SK-N-SH (cell line): ENCODE results near the gene USP40. TPM values are rescaled to one million over a fixed set of nuclear protein-coding genes. Genes with fewer than 3 reads are reported as not detected.
"Not testable (repeated sequence)": the region's sequence is repeated elsewhere in the genome, so short reads cannot be mapped to it uniquely, and the experiment has no call there.

Experiments
- CTCF ChIA-PET: fragments of 300-600, 350-600 bp; formaldehyde crosslinking; extraction: SDS; loops from one replicate; lab custom pipeline; 2021; lab: Yijun Ruan, JAX
- POLR2A ChIA-PET: fragments of 350-600 bp; sonication (Branson Sonifier 250); formaldehyde crosslinking; extraction: SDS; loops from one replicate; lab custom pipeline; 2020; ENCODE audit warnings: antibody characterized with exemption, inconsistent platforms; lab: Yijun Ruan, JAX
- DNase-seq: peaks from one replicate; pipeline ENCODE4 v3.0.0; 2012
- H2AFZ ChIP-seq: fragments of 200-600 bp; sonication (generic); 2 replicates; pipeline ENCODE4 v1.8.1; 2016; ENCODE audit warnings: antibody characterized with exemption, mild to moderate bottlenecking, low read depth
- H3F3A ChIP-seq: fragments of 200-600 bp; sonication (generic); replicated peaks from 2 replicates; pipeline ENCODE3; 2016; ENCODE audit warnings: antibody characterized with exemption, mild to moderate bottlenecking; ENCODE audit not compliant: insufficient read depth
- H3K27ac ChIP-seq, 2 experiments: fragments of 200-500 bp in 1 of 2; fragments of 200-600 bp in 1 of 2; sonication (Bioruptor generic) in 1 of 2; sonication (generic), shearing (Covaris generic) in 1 of 2; 2 replicates each; pipeline versions ENCODE4 v1.5.1 to v1.6.1; 2014 to 2016; ENCODE audit warnings: low read depth in 2 of 2, inconsistent platforms in 1 of 2, low read length in 1 of 2, mild to moderate bottlenecking in 1 of 2, mixed read lengths in 1 of 2
- H3K27me3 ChIP-seq: fragments of 200-600 bp; sonication (generic), shearing (Covaris generic); 2 replicates; pipeline ENCODE4 v1.6.1; 2016; ENCODE audit warnings: mixed run types; ENCODE audit not compliant: insufficient read depth
- H3K36me3 ChIP-seq, 2 experiments: fragments of 200-500 bp in 1 of 2; fragments of 200-600 bp in 1 of 2; sonication (Bioruptor generic) in 1 of 2; sonication (generic) in 1 of 2; replicated peaks in 1 of 2; 2 replicates each; pipeline versions ENCODE3 to v1.5.1; 2014 to 2016; ENCODE audit warnings: low read length in 1 of 2, mild to moderate bottlenecking in 1 of 2; ENCODE audit not compliant: insufficient read depth in 2 of 2, control insufficient read depth in 1 of 2
- H3K4me1 ChIP-seq, 2 experiments: fragments of 200-500 bp in 1 of 2; fragments of 200-600 bp in 1 of 2; sonication (Bioruptor generic) in 1 of 2; sonication (generic), shearing (Covaris generic) in 1 of 2; 2 replicates each; pipeline versions ENCODE4 v1.5.1 to v1.6.1; 2014 to 2016; ENCODE audit warnings: low read depth in 1 of 2, low read length in 1 of 2, mixed run types in 1 of 2; ENCODE audit not compliant: insufficient read depth in 2 of 2, control insufficient read depth in 1 of 2
- H3K4me2 ChIP-seq: fragments of 200-600 bp; sonication (generic), shearing (Covaris generic); 2 replicates; pipeline ENCODE4 v1.6.1; 2017; ENCODE audit warnings: mixed run types
- H3K4me3 ChIP-seq, 2 experiments: fragments of 200-500 bp in 1 of 2; fragments of 200-600 bp in 1 of 2; sonication (Bioruptor generic) in 1 of 2; sonication (generic), shearing (Covaris generic) in 1 of 2; 2 replicates each; pipeline versions ENCODE4 v1.5.1 to v1.8.1; 2014 to 2016; ENCODE audit warnings: low read depth in 2 of 2, inconsistent platforms in 1 of 2, low read length in 1 of 2, mild to moderate bottlenecking in 1 of 2, mixed read lengths in 1 of 2, moderate library complexity in 1 of 2
- H3K79me2 ChIP-seq: fragments of 200-600 bp; sonication (generic); 2 replicates; pipeline ENCODE4 v1.8.1; 2017; ENCODE audit warnings: mild to moderate bottlenecking; ENCODE audit not compliant: insufficient read depth
- H3K9ac ChIP-seq: fragments of 200-600 bp; sonication (generic); 2 replicates; pipeline ENCODE4 v1.6.1; 2017; ENCODE audit warnings: mixed run types
- H3K9me2 ChIP-seq: fragments of 200-600 bp; sonication (generic); 2 replicates; pipeline ENCODE4 v1.6.1; 2017; ENCODE audit warnings: mixed run types
- H3K9me3 ChIP-seq: fragments of 200-600 bp; sonication (generic); 2 replicates; pipeline ENCODE4 v1.6.1; 2017; ENCODE audit warnings: mixed run types, mild to moderate bottlenecking, moderate library complexity
- H4K20me1 ChIP-seq: fragments of 200-600 bp; sonication (generic); 2 replicates; pipeline ENCODE4 v1.6.1; 2017; ENCODE audit warnings: mild to moderate bottlenecking, mixed run types; ENCODE audit not compliant: insufficient read depth
- CHD2 ChIP-seq: fragments of 150-350 bp; IDR thresholded peaks from 2 replicates; pipeline ENCODE4 v1.6.1; 2018; ENCODE audit warnings: low read length; ENCODE audit not compliant: partially characterized antibody
- CTCF ChIP-seq: fragments of 200-600 bp; sonication (generic); IDR thresholded peaks from 2 replicates; pipeline ENCODE4 v1.6.1; 2017; ENCODE audit warnings: antibody characterized with exemption, mild to moderate bottlenecking, moderate library complexity
- ELF1 ChIP-seq: IDR thresholded peaks from 2 replicates; pipeline ENCODE4 v1.4.0; 2012
- FOSL2 ChIP-seq: IDR thresholded peaks from 2 replicates; pipeline ENCODE4 v1.4.0; 2012; ENCODE audit warnings: low read depth, mild to moderate bottlenecking, moderate library complexity, borderline replicate concordance
- FOXJ3 ChIP-seq: sonication (generic); formaldehyde crosslinking; IDR thresholded peaks from 2 replicates; pipeline ENCODE4 v1.5.1; 2020; ENCODE audit warnings: mild to moderate bottlenecking, missing genetic modification reagents
- FOXM1 ChIP-seq: IDR thresholded peaks from 2 replicates; pipeline ENCODE4 v1.4.0; 2012; ENCODE audit warnings: low read depth, mild to moderate bottlenecking
- GATA2 ChIP-seq: sonication (generic); formaldehyde crosslinking; IDR thresholded peaks from 2 replicates; pipeline ENCODE4 v1.5.0; 2020; ENCODE audit warnings: mild to moderate bottlenecking, missing genetic modification reagents
- JUND ChIP-seq: IDR thresholded peaks from 2 replicates; pipeline ENCODE4 v1.4.0; 2012
- MAX ChIP-seq: IDR thresholded peaks from 2 replicates; pipeline ENCODE4 v1.4.0; 2012; ENCODE audit warnings: low read depth
- MEF2A ChIP-seq: IDR thresholded peaks from 2 replicates; pipeline ENCODE4 v1.4.0; 2012; ENCODE audit warnings: low read depth, borderline replicate concordance
- MXI1 ChIP-seq: IDR thresholded peaks from 2 replicates; pipeline ENCODE4 v1.6.1; 2012; ENCODE audit warnings: mild to moderate bottlenecking, low read depth, low read length, improper control_type of control experiment
- POLR2AphosphoS5 ChIP-seq: IDR thresholded peaks from 2 replicates; pipeline ENCODE4 v1.6.1; 2012; ENCODE audit warnings: low read depth, low read length
- SIN3A ChIP-seq: IDR thresholded peaks from 2 replicates; pipeline ENCODE4 v1.6.1; 2012; ENCODE audit warnings: low read depth, mild to moderate bottlenecking, low read length, moderate library complexity, borderline replicate concordance
- SMC3 ChIP-seq: IDR thresholded peaks from 2 replicates; pipeline ENCODE4 v1.6.1; 2012; ENCODE audit warnings: low read depth, low read length, improper control_type of control experiment
- TAF1 ChIP-seq: IDR thresholded peaks from 2 replicates; pipeline ENCODE4 v1.6.1; 2012; ENCODE audit warnings: low read depth, mild to moderate bottlenecking, low read length, moderate library complexity, borderline replicate concordance
- TCF12 ChIP-seq: IDR thresholded peaks from 2 replicates; pipeline ENCODE4 v1.4.0; 2012
- TEAD4 ChIP-seq: IDR thresholded peaks from 2 replicates; pipeline ENCODE4 v1.4.0; 2012; ENCODE audit warnings: mild to moderate bottlenecking, borderline replicate concordance; ENCODE audit not compliant: insufficient read depth
- ZBTB33 ChIP-seq: IDR thresholded peaks from 2 replicates; pipeline ENCODE4 v1.4.0; 2012; ENCODE audit warnings: low read depth, borderline replicate concordance
- WGBS: methylation state at CpG from one replicate; pipeline ENCODE4 v1.1.6; 2017; ENCODE audit warnings: low lambda C conversion rate; 5-methylcytosine and 5-hydroxymethylcytosine counted together
- polyA plus RNA-seq, 3 experiments: library from polyadenylated mRNA; depleted of rRNA; stranded (reverse); fragments of >200 nt; gene quantifications; 2 replicates each; pipeline ENCODE4 v1.2.3, GENCODE V29; 2012
- TF ChIP-seq, protein P1 (sequence below): IDR thresholded peaks from 2 replicates; pipeline ENCODE4; 2012

USP40 gene
- polyA plus RNA-seq, 1 of the 3 experiments (the other 2 are of a cell fraction), result 37.0 TPM

DNA sequence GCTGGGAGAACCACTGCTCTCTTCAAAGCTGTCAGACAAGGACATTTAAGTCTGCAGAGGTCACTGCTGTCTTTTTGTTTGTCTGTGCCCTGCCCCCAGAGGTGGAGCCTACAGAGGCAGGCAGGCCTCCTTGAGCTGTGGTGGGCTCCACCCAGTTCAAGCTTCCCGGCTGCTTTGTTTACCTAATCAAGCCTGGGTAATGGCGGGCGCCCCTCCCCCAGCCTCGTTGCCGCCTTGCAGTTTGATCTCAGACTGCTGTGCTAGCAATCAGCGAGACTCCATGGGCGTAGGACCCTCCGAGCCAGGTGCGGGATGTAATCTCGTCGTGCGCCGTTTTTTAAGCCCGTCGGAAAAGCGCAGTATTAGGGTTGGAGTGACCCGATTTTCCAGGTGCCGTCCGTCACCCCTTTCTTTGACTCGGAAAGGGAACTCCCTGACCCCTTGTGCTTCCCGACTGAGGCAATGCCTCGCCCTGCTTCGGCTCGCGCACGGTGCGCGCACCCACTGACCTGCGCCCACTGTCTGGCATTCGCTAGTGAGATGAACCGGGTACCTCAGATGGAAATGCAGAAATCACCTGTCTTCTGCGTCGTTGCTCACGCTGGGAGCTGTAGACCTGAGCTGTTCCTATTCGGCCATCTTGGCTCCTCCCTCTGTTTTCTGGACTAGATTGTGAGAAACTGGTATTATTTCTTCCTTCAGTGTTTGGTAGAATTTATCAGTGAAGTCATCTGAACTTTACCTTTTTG is 16.8 kb upstream of the USP40 start:
- WGBS, result 86% methylated on average over 20 of the region's 35 CpGs

GRCh38 chr2:233577341-233577740 is 10.8 kb upstream of the USP40 start:
- H3K4me2 ChIP-seq, DNase-seq, H3K36me3 ChIP-seq, POLR2A ChIA-PET, H3K27me3 ChIP-seq, H3K9me3 ChIP-seq, H3K79me2 ChIP-seq, H3K4me3 ChIP-seq, H3K9me2 ChIP-seq, H3K27ac ChIP-seq, H3K9ac ChIP-seq, H4K20me1 ChIP-seq, H2AFZ ChIP-seq, H3K4me1 ChIP-seq, H3F3A ChIP-seq, CTCF ChIA-PET: not testable (repeated sequence)
- WGBS, result 31% methylated on average over 5 of the region's 5 CpGs

More for the DNA sequence above, 16.8 kb upstream of the USP40 start:
- H3K4me1 ChIP-seq, H3F3A ChIP-seq, DNase-seq, H3K36me3 ChIP-seq, H3K27ac ChIP-seq, POLR2A ChIA-PET, H4K20me1 ChIP-seq, H3K27me3 ChIP-seq, H2AFZ ChIP-seq, H3K9me3 ChIP-seq, H3K4me3 ChIP-seq, H3K79me2 ChIP-seq, H3K9ac ChIP-seq, CTCF ChIA-PET, H3K4me2 ChIP-seq, H3K9me2 ChIP-seq: not testable (repeated sequence)

- no peak overlapping the region for H3K9ac ChIP-seq
- no peaks in the 10 kb centered on the region for H3K36me3 ChIP-seq
- no peaks in the 10 kb centered on the region for H3K9me3 ChIP-seq
- no peak overlapping the region for H3K4me3 ChIP-seq
- no peaks in the 10 kb centered on the region for H3K9me2 ChIP-seq
- no peaks in the 10 kb centered on the region for H3K4me1 ChIP-seq
- 77% methylated on average over 4 of the region's 4 CpGs for WGBS
- POLR2A ChIA-PET, result no interaction called here
- H3F3A ChIP-seq, result peaks cover 5% of the 10 kb centered on the region
- no peak overlapping the region for H3K27ac ChIP-seq
- CTCF ChIA-PET, result no interaction called here
- DNase-seq, result no peak
- no peaks in the 10 kb centered on the region for H3K79me2 ChIP-seq
- H4K20me1 ChIP-seq, result no peaks in the 10 kb centered on the region
- TF ChIP-seq MEF2A, result no peak
- no peak for TF ChIP-seq FOXJ3 (CRISPR knock-in tag)
- TF ChIP-seq SMC3, result no peak
- TF ChIP-seq TEAD4, result no peak
- TF ChIP-seq CTCF, result no peak
- no peak for TF ChIP-seq CHD2
- no peak for TF ChIP-seq TCF12
- TF ChIP-seq POLR2AphosphoS5, result no peak
- TF ChIP-seq MXI1, result no peak
- TF ChIP-seq FOSL2, result no peak
- no peak for TF ChIP-seq ZBTB33
- no peak for TF ChIP-seq JUND
- TF ChIP-seq MAX, result no peak
- TF ChIP-seq ELF1, result no peak
- no peak for TF ChIP-seq FOXM1
- TF ChIP-seq TAF1, result no peak
- no peak for TF ChIP-seq SIN3A
- TF ChIP-seq GATA2, result no peak
- TF ChIP-seq, protein P1, sequence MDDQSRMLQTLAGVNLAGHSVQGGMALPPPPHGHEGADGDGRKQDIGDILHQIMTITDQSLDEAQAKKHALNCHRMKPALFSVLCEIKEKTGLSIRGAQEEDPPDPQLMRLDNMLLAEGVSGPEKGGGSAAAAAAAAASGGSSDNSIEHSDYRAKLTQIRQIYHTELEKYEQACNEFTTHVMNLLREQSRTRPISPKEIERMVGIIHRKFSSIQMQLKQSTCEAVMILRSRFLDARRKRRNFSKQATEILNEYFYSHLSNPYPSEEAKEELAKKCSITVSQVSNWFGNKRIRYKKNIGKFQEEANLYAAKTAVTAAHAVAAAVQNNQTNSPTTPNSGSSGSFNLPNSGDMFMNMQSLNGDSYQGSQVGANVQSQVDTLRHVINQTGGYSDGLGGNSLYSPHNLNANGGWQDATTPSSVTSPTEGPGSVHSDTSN, result no peak
- no peak overlapping the region for H3K4me2 ChIP-seq
- no peak overlapping the region for H2AFZ ChIP-seq
- no peaks in the 10 kb centered on the region for H3K27me3 ChIP-seq
Observed at GRCh38 chr2:233572468-233572867, 5.9 kb upstream of the USP40 start.
